OCI-LY3 (cell line): ENCODE results near the gene OR6C6.
"Not testable (repeated sequence)": the region's sequence is repeated elsewhere in the genome, so short reads cannot be mapped to it uniquely, and the experiment has no call there.

Source experiments
- H2AFZ ChIP-seq: fragments of 200-600, 300-600 bp; shearing (Covaris generic); 2 replicates; pipeline ENCODE4 v1.6.0; 2014; ENCODE audit warnings: antibody characterized with exemption, low read depth, low read length
- H3K27ac ChIP-seq: fragments of 200-600, 300-600 bp; sonication (generic); 2 replicates; pipeline ENCODE4 v1.5.1; 2014; ENCODE audit warnings: mild to moderate bottlenecking, low read length, moderate library complexity, mixed read lengths
- H3K27me3 ChIP-seq: fragments of 200-600, 300-600 bp; sonication (generic); 2 replicates; pipeline ENCODE4 v1.6.1; 2014; ENCODE audit warnings: low read depth, low read length, mixed read lengths
- H3K36me3 ChIP-seq: fragments of 200-600, 300-600 bp; sonication (generic); replicated peaks from 2 replicates; pipeline ENCODE3; 2014; ENCODE audit warnings: low read depth, low read length, mixed read lengths
- H3K4me1 ChIP-seq: fragments of 300-600, 200-600 bp; sonication (generic); 2 replicates; pipeline ENCODE4 v1.6.1; 2014; ENCODE audit warnings: low read length, mixed read lengths
- H3K4me2 ChIP-seq: fragments of 200-600, 300-600 bp; sonication (generic); 2 replicates; pipeline ENCODE4 v1.6.1; 2014; ENCODE audit warnings: low read length, mixed read lengths
- H3K4me3 ChIP-seq: fragments of 300-600, 200-600 bp; sonication (generic); 2 replicates; pipeline ENCODE4 v1.5.1; 2014; ENCODE audit warnings: antibody characterized with exemption, mild to moderate bottlenecking, low read length, moderate library complexity
- H3K79me2 ChIP-seq: fragments of 300-600, 200-600 bp; shearing (Covaris generic); 2 replicates; pipeline ENCODE4 v1.6.1; 2014; ENCODE audit warnings: mild to moderate bottlenecking, low read length, mixed read lengths
- H3K9ac ChIP-seq: fragments of 300-600, 200-600 bp; shearing (Covaris generic); 2 replicates; pipeline ENCODE4 v1.6.0; 2014; ENCODE audit warnings: mild to moderate bottlenecking, low read length, moderate library complexity
- H3K9me3 ChIP-seq: fragments of 200-600, 300-600 bp; shearing (Covaris generic); 2 replicates; pipeline ENCODE4 v1.6.1; 2014; ENCODE audit warnings: low read length, mixed read lengths; ENCODE audit not compliant: insufficient read depth
- H4K20me1 ChIP-seq: fragments of 200-600, 300-600 bp; sonication (generic); 2 replicates; pipeline ENCODE4 v1.6.1; 2016; ENCODE audit warnings: low read length, mixed read lengths; ENCODE audit not compliant: insufficient read depth
- EZH2phosphoT487 ChIP-seq: fragments of 200-600 bp; shearing (Covaris generic); IDR thresholded peaks from 2 replicates; pipeline ENCODE4 v1.6.1; 2018; ENCODE audit warnings: antibody characterized with exemption, mixed run types, low read depth
- TF ChIP-seq, protein P1 (sequence below): fragments of 200-600, 300-600 bp; sonication (generic); IDR thresholded peaks from 2 replicates; pipeline ENCODE4 v1.5.1; 2014; ENCODE audit warnings: antibody characterized with exemption, low read length, low read depth

OR6C6 gene

DNA sequence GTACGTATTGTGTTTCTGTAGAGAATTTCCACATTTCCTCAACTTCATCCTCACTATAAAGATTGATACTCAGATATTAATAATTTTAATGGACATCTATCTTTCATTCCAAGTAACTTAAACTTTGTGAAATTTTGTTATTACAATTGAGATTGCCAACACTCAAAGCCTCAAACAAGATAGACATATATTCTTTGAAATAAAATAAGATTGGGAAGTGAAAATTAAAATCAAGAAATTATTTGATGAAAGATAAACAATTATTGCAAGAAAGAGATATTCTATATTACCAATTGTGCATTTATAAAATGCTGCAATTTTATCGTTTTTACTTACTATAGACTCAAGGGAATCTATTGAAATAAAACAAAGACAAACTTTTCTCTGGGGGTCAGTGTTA, at the start of gene OR6C6:
TSS of gene OR6C6 (minus strand) at position 101 of the 400 bp plus-strand sequence. CDS start 1,337 bp downstream, outside the sequence.
- H3K27ac ChIP-seq, result no peak within 1 kb of the TSS
- TF ChIP-seq, protein P1, sequence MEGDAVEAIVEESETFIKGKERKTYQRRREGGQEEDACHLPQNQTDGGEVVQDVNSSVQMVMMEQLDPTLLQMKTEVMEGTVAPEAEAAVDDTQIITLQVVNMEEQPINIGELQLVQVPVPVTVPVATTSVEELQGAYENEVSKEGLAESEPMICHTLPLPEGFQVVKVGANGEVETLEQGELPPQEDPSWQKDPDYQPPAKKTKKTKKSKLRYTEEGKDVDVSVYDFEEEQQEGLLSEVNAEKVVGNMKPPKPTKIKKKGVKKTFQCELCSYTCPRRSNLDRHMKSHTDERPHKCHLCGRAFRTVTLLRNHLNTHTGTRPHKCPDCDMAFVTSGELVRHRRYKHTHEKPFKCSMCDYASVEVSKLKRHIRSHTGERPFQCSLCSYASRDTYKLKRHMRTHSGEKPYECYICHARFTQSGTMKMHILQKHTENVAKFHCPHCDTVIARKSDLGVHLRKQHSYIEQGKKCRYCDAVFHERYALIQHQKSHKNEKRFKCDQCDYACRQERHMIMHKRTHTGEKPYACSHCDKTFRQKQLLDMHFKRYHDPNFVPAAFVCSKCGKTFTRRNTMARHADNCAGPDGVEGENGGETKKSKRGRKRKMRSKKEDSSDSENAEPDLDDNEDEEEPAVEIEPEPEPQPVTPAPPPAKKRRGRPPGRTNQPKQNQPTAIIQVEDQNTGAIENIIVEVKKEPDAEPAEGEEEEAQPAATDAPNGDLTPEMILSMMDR, result no peak
- no peak for TF ChIP-seq EZH2phosphoT487
- H3K27me3 ChIP-seq, result no peaks in the 10 kb centered on the region
- H3K4me3 ChIP-seq, result no peak within 1 kb of the TSS
- H4K20me1 ChIP-seq, result no peaks in the 10 kb centered on the region
- H3K9me3 ChIP-seq, result no peaks in the 10 kb centered on the region
- no peaks in the 10 kb centered on the region for H3K4me1 ChIP-seq
- H3K4me2 ChIP-seq, result no peak within 1 kb of the TSS
- no peaks in the 10 kb centered on the region for H3K79me2 ChIP-seq
- no peak within 1 kb of the TSS for H2AFZ ChIP-seq
- H3K9ac ChIP-seq, result no peak within 1 kb of the TSS
- H3K36me3 ChIP-seq, result no peaks in the 10 kb centered on the region

DNA sequence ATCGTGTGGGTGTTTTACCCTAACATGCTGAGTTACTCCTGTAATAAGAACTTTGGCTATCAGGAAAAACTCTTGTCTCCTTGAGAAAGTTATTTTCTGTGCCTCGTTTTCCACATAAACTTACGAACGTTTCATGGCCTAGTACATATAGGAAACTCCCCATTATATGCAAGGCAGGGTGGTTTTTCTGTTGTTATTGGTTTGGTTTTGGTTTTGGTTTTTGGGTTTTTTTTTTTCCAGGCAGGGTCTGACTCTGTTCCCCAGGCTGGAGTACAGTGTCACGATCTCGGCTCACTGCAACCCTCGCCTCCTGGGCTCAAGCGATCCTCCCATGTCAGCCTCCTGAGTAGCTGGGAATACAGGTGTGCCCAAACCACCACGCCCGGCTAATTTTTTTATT, 39.6 kb upstream of the OR6C6 start:
- H3K9ac ChIP-seq, result no peak overlapping the region
- H3K27me3 ChIP-seq, result no peaks in the 10 kb centered on the region
- H3K4me3 ChIP-seq, result no peak overlapping the region
- no peak overlapping the region for H3K4me2 ChIP-seq
- no peaks in the 10 kb centered on the region for H3K79me2 ChIP-seq
- H3K9me3 ChIP-seq, result no peaks in the 10 kb centered on the region
- H4K20me1 ChIP-seq, result no peaks in the 10 kb centered on the region
- H3K27ac ChIP-seq, result no peak overlapping the region
- H3K36me3 ChIP-seq, result no peaks in the 10 kb centered on the region
- H3K4me1 ChIP-seq, result no peaks in the 10 kb centered on the region
- no peak overlapping the region for H2AFZ ChIP-seq
- no peak for TF ChIP-seq EZH2phosphoT487
- TF ChIP-seq, protein P1, result no peak

DNA sequence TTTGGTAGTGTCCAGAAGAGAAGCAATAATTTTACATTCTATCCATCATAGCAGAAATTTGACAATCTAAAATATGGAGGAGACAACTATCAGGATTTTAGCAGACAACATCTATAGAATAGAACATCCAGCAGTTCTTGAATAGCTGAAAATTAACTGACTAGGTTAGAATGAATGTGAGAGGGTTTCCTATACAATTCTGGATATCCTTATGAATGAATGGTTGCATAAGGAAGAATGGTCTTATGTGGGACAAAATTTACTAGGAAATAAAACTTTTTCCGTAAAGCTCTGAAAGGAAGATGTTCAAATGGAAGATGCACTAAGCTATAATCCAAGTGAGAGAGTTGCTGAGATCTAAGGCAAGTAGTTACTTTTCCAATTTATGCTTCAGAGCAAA, 34.1 kb upstream of the OR6C6 start, which contains the start of gene OR6C3:
TSS of gene OR6C3 (plus strand) at position 301 of the 400 bp plus-strand sequence. CDS start 955 bp downstream, outside the sequence.
- Histone ChIP-seq H4K20me1 (no peaks in the 10 kb centered on the region), H3K36me3 (no peaks in the 10 kb centered on the region), H3K79me2 (no peaks in the 10 kb centered on the region), H3K27me3 (no peaks in the 10 kb centered on the region), H3K9me3 (no peaks in the 10 kb centered on the region), H2AFZ (no peak within 1 kb of the TSS), H3K27ac (no peak within 1 kb of the TSS), H3K9ac (no peak within 1 kb of the TSS), H3K4me3 (no peak within 1 kb of the TSS), H3K4me1 (no peaks in the 10 kb centered on the region), H3K4me2 (no peak within 1 kb of the TSS)
- TF ChIP-seq, protein P1, result no peak
- TF ChIP-seq EZH2phosphoT487, result no peak

DNA sequence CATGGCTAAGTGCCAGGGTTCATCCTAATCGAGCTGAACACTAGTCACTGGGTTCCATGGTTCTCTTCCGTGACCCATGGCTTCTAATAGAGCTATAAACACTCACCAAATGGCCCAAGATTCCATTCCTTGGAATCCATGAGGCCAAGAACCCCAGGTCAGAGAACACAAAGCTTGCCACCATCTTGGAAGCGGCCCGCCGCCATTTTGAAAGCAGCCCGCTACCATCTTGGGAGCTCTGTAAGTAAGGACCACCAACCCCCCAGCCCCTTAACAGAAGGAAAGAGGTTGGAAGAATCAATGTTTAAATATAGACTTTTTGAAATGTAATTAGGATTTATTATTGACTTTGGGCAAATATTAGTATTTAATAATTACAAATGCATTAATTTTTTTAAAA, 29.4 kb upstream of the OR6C6 start:
- not testable (repeated sequence) for H3K27me3 ChIP-seq, H3K4me3 ChIP-seq, H3K9ac ChIP-seq, H3K4me1 ChIP-seq, H4K20me1 ChIP-seq, H2AFZ ChIP-seq, H3K9me3 ChIP-seq, H3K27ac ChIP-seq, H3K79me2 ChIP-seq, H3K4me2 ChIP-seq, H3K36me3 ChIP-seq

DNA sequence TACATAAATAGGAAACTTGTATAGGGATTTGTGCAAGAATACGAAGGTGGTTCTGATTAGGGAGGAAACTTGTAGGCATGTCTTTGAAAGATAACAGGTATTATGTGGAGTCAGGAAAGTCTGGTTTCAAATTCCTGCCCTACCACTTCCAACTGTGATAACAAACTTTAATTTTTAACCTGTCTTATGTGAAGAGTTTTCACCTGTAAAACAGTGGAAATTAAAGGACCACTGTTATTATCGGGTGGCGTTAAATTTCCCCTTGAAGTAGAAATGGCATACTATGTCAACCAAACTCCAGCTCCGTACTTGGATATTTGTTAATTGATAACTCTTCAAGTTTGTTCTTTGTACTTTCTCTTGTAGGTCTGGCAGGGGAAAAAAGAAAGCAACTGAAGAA, 23.8 kb upstream of the OR6C6 start:
- H3K79me2 ChIP-seq, result no peaks in the 10 kb centered on the region
- H3K27me3 ChIP-seq, result no peaks in the 10 kb centered on the region
- H3K9ac ChIP-seq, result no peak overlapping the region
- no peaks in the 10 kb centered on the region for H4K20me1 ChIP-seq
- H2AFZ ChIP-seq, result no peak overlapping the region
- no peaks in the 10 kb centered on the region for H3K9me3 ChIP-seq
- H3K4me1 ChIP-seq, result no peaks in the 10 kb centered on the region
- H3K36me3 ChIP-seq, result no peaks in the 10 kb centered on the region
- no peak for TF ChIP-seq EZH2phosphoT487
- TF ChIP-seq, protein P1, result no peak
- H3K4me3 ChIP-seq, result no peak overlapping the region
- H3K4me2 ChIP-seq, result no peak overlapping the region
- H3K27ac ChIP-seq, result no peak overlapping the region
